HG03045 (cell line): ENCODE data around the gene HDAC7.

Experiments used
- ATAC-seq: cut with Tn5 transposase; IDR thresholded peaks from one replicate; pipeline ENCODE4 v1.9.1; 2021; ENCODE audit warnings: mild to moderate bottlenecking, moderate library complexity; ENCODE audit not compliant: unreplicated experiment

Gene HDAC7

DNA sequence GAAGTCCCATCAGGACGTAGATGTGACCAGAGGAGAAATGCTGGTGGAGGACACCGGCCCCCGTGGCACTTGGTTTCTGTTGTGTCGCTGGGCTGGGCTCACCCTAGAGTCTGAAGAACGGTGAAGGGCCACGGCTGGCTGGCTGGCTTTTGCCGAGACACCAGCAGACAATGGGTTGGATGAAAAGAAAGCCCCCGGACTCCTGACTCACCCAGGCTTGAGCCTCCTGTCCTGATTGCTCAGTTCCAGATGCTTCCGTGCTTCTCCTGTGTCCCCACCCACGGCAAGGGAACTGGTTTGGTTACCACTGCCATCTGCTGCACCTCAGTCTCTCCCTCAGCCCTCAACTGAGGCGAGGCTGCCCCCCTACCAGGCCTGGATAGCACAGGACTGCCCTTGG is 84.1 kb downstream of the HDAC7 start:
- no peak for ATAC-seq

DNA sequence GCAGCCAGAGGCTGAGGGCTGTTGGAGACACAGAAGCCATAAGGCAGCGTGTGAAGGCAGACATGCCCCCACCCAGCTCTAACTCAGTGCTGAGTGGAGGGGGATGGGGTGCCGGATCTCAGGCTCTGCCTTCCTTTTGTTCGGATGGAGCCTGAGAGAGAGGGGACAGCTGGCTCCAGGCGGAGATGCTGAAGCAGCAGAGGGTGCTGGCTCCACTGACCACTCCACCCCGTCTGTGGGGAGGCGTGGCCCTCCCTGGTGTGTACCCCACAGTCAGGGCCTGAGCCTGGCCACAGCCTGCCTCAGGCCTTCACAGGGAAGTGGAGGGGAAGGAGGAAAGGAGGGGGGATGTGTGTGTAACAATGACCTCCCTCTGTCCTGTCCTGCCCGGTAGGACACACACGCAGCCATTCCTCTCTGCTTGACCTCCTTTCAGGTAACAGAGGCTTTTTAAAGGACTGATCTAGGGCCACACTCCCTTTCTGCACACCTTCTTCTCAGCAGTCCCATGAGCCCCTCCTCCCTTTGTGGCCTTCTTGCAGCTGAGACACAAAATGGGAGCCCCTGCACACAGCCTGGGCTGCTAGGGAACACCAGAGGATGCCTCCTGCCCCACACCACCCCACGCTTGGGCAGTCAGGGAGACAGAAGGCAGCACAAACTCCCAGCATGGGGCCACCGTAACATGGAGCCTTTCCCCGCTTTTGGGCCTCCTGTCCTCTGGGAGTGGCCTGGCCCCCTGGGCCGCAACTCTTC is 84.8 kb downstream of the HDAC7 start:
- ATAC-seq: no peak

DNA sequence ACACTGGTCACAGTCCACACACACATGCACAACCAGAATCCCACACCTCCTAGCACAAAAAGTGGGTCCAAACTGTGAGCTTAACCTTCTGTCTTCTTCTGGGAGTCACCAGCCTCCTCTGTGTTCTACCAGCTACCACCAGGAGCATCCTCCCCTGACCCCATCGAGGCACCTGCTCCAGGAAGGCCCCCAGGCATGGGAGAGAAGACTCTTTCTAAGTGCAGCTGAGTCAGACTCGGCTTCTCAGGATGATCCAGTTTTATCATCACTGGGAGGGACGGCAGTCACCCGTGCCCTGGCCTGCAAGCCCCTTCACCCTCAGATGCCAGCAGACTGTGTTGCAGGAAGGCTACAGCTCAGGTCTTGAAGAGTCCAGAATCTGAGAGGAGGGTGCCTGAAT is 86.6 kb downstream of the HDAC7 start:
- no peak for ATAC-seq
